Natural killer cell (primary cell): Measurements from ENCODE around the gene CPNE6. TPM values are rescaled to one million over a fixed set of nuclear protein-coding genes. Genes with fewer than 3 reads are reported as not detected.
"Not testable (repeated sequence)": the region's sequence is repeated elsewhere in the genome, so short reads cannot be mapped to it uniquely, and the experiment has no call there.

Source experiments
- ATAC-seq, 3 donors: fragments of 150-1000 bp in 2 of 3; fragments of 200-7000 bp in 1 of 3; cut with Tn5 transposase; 1 replicate in 1 of 3; 2 replicates in 2 of 3; pipeline ENCODE4 v1.10.0; 2021; ENCODE audit warnings: mild to moderate bottlenecking in 2 of 3, moderate library complexity in 2 of 3
- DNase-seq, 2 donors: peaks; one replicate each; pipeline versions ENCODE4 v3.0.0 to v3.0.0-alpha.2; 2013 to 2021; ENCODE audit warnings: mixed read lengths in 1 of 2
- H3K27ac ChIP-seq: one replicate; pipeline ENCODE4 v1.5.1; 2013; ENCODE audit warnings: mild to moderate bottlenecking, low read length
- H3K27me3 ChIP-seq: one replicate; pipeline ENCODE4 v1.6.1; 2013; ENCODE audit warnings: low read length; ENCODE audit not compliant: control insufficient read depth, insufficient read depth
- H3K36me3 ChIP-seq: one replicate; pipeline ENCODE4 v1.6.1; 2013; ENCODE audit warnings: low read length; ENCODE audit not compliant: control insufficient read depth, insufficient read depth
- H3K4me1 ChIP-seq: one replicate; pipeline ENCODE4 v1.6.1; 2013; ENCODE audit warnings: low read length; ENCODE audit not compliant: control insufficient read depth, insufficient read depth
- H3K4me3 ChIP-seq: one replicate; pipeline ENCODE4 v1.5.1; 2013; ENCODE audit warnings: low read length
- H3K9me3 ChIP-seq: one replicate; pipeline ENCODE4 v1.6.1; 2013; ENCODE audit warnings: low read length; ENCODE audit not compliant: control insufficient read depth, insufficient read depth
- H3K27ac Mint-ChIP-seq, 2 donors: one replicate each; pipeline ENCODE4 v1.8.0; 2022; ENCODE audit warnings: mild to moderate bottlenecking in 2 of 2, mixed read lengths in 2 of 2, moderate library complexity in 1 of 2
- H3K27me3 Mint-ChIP-seq, 2 donors: one replicate each; pipeline ENCODE4 v1.8.0; 2022; ENCODE audit warnings: low read depth in 2 of 2, mixed read lengths in 2 of 2
- H3K36me3 Mint-ChIP-seq: one replicate; pipeline ENCODE4 v1.8.0; 2022; ENCODE audit warnings: mixed read lengths
- H3K4me1 Mint-ChIP-seq, 2 donors: one replicate each; pipeline ENCODE4 v1.8.0; 2022; ENCODE audit warnings: mixed read lengths in 2 of 2
- H3K4me3 Mint-ChIP-seq: one replicate; pipeline ENCODE4 v1.8.0; 2022; ENCODE audit warnings: mild to moderate bottlenecking, moderate library complexity, mixed read lengths
- H3K9me3 Mint-ChIP-seq, 2 donors: one replicate each; pipeline ENCODE4 v1.8.0; 2022; ENCODE audit warnings: mixed read lengths in 2 of 2
- WGBS: methylation state at CpG from one replicate; pipeline ENCODE4 v1.1.7; 2013; ENCODE audit warnings: missing lambda C conversion rate; ENCODE audit not compliant: insufficient coverage; 5-methylcytosine and 5-hydroxymethylcytosine counted together
- intact Hi-C: fragments of 100-400 bp; cut with micrococcal nuclease; formaldehyde crosslinking; loops from one replicate; pipeline ENCODE4 v1.14.2; 2022
- total RNA-seq, 4 donors: library from RNA; stranded (reverse); fragments of 120-200 nt in 1 of 4; gene quantifications; one replicate each; pipeline versions ENCODE4 v1.2.3 to v1.2.4, GENCODE V29; 2013 to 2022
- TF ChIP-seq, protein P1 (sequence below): fragments of 200-600 bp; IDR thresholded peaks from one replicate; pipeline ENCODE4 v1.8.0; 2022; ENCODE audit warnings: antibody characterized with exemption

The CPNE6 gene
- total RNA-seq, 3 donors from 2014 or later (not counting 1 experiment from before 2014, with no cell fraction given), result not detected

DNA sequence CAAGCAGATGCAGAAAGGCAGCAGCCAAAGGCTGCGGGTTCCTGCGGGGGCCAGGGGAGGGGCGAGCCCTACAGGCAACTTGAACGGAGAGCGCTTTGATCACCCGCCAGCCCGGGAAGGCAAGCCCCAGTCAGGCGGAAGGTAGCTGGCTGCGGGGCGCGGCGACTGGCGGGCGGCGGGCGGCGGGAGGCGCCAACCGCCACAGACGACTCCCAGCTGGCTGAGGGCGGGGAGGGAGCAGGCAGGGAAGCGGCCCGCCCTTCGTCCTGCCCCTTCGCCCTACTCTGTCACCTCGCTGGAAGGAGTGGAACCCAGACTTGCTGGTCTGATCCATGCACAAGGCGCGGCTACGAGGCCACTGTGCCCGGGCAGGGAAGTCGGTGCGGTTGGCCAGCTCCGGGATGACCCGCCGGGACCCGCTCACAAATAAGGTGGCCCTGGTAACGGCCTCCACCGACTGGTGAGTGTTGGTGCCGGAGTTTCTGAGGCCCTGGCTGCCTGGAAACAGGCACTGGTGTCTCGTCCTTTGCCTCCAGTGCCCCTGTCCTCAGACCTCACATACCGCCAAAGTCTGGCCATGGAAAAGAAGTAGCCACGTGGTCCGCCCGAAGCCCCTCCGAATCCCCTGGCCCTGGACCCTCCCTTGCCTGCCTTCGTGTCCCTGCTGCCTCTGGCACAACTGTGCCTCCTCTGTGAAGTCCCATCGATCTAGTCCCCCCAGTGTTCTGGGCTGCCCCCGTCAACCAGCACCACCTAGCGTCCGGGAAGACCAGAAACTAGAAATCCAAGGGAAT, 35.0 kb upstream of the CPNE6 start:
- Mint-ChIP-seq H3K36me3 (no peaks in the 10 kb centered on the region), H3K4me3 (peak overlapping the region; percentile 90), H3K27ac (peak overlapping the region; percentile 69 to 95), H3K9me3 (no peaks in the 10 kb centered on the region), H3K27me3 (no peaks in the 10 kb centered on the region), H3K4me1 (peaks cover 9 to 19% of the 10 kb centered on the region in 2 donors)
- Histone ChIP-seq H3K9me3 (peaks cover 10% of the 10 kb centered on the region), H3K36me3 (no peaks in the 10 kb centered on the region), H3K4me3 (peak overlapping the region; percentile 62), H3K4me1 (peaks cover 4% of the 10 kb centered on the region), H3K27me3 (no peaks in the 10 kb centered on the region), H3K27ac (peak overlapping the region; percentile 65)
- under 1% methylated on average over 50 of the region's 50 CpGs for WGBS
- ATAC-seq, result peak; percentile 82 to 90 (median 85)
- peak; percentile 49 to 78 for DNase-seq
- intact Hi-C loops, result loop anchor here (1.0 kb wide), 1 partner anchor 22 kb away; no protein-coding TSS in a partner anchor
- TF ChIP-seq, protein P1, sequence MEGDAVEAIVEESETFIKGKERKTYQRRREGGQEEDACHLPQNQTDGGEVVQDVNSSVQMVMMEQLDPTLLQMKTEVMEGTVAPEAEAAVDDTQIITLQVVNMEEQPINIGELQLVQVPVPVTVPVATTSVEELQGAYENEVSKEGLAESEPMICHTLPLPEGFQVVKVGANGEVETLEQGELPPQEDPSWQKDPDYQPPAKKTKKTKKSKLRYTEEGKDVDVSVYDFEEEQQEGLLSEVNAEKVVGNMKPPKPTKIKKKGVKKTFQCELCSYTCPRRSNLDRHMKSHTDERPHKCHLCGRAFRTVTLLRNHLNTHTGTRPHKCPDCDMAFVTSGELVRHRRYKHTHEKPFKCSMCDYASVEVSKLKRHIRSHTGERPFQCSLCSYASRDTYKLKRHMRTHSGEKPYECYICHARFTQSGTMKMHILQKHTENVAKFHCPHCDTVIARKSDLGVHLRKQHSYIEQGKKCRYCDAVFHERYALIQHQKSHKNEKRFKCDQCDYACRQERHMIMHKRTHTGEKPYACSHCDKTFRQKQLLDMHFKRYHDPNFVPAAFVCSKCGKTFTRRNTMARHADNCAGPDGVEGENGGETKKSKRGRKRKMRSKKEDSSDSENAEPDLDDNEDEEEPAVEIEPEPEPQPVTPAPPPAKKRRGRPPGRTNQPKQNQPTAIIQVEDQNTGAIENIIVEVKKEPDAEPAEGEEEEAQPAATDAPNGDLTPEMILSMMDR, result peak; percentile 59

DNA sequence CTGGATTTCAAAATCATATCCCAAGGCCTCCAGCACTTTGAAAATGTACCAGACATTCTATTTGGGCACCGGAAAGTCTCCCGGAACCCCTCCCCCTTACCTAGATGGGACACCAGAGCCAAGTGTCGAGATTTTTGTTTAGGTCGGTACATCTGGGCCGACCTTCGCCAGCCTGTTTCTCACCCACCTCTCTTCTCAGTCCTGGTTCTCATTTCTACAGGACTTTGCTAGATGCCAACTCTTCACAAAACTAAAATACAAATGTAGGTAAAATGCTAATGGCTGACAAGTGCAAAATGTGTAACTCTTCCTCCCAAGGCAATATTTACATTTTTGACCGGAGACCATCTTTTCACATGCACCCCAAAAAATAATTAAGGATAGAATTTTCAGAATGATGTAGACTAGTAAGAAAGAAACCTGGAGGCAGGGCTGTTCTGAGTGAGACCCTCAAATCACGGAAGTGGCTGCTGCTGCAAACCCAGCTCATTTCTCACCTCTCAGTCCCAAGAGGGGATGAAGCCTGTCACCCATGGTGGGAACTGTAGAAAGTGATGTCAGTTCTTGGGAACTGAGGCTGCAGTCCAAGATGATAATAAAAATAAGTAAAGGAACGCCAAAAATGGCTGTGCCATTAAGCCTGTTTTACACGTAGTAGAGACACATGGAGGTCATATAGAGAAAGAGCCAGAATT, 34.3 kb upstream of the CPNE6 start:
- H3K4me1 ChIP-seq, H3K27me3 ChIP-seq, H3K36me3 ChIP-seq, H3K27me3 Mint-ChIP-seq, H3K9me3 ChIP-seq, H3K27ac ChIP-seq, H3K9me3 Mint-ChIP-seq, DNase-seq, H3K36me3 Mint-ChIP-seq: not testable (repeated sequence)
- peaks cover 9 to 19% of the 10 kb centered on the region in 2 donors for H3K4me1 Mint-ChIP-seq
- TF ChIP-seq, protein P1, result peak; percentile 3
- peak overlapping the region; percentile 69 to 95 for H3K27ac Mint-ChIP-seq
- H3K4me3 ChIP-seq, result peak overlapping the region; percentile 62
- H3K4me3 Mint-ChIP-seq, result peak overlapping the region; percentile 90
- ATAC-seq, result peak in 1 of 3 donors; percentile 6
- WGBS, result 38% methylated on average over 8 of the region's 10 CpGs
- intact Hi-C loops, result loop anchor here (1.0 kb wide), 1 partner anchor 23 kb away; no protein-coding TSS in a partner anchor

DNA sequence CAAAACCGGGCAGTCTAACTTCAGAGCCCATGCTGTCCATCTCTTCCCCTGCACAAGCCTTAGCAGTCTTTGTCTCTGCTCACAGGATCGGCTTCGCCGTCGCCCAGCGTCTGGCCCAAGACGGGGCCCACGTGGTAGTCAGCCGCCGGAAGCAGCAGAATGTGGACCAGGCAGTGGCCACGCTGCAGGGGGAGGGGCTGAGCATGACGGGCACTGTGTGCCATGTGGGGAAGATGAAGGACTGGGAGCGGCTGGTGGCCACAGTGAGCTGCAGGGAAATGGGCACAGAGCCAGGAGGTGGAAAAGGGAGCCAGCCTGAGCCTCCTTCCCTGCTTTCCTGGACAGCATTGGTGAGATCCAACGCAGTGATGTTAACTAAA, 33.7 kb upstream of the CPNE6 start:
- Histone ChIP-seq H3K36me3 (no peaks in the 10 kb centered on the region), H3K4me1 (peaks cover 4% of the 10 kb centered on the region), H3K27me3 (no peaks in the 10 kb centered on the region), H3K27ac (no peak overlapping the region), H3K9me3 (peaks cover 4% of the 10 kb centered on the region), H3K4me3 (no peak overlapping the region)
- H3K4me3 Mint-ChIP-seq, result no peak overlapping the region
- WGBS, result 92% methylated on average over 14 of the region's 14 CpGs
- TF ChIP-seq, protein P1, result no peak
- ATAC-seq (no peak), DNase-seq (peak in 1 of 2 donors; percentile 1)
- H3K27ac Mint-ChIP-seq, result no peak overlapping the region
- no peaks in the 10 kb centered on the region for H3K9me3 Mint-ChIP-seq
- H3K27me3 Mint-ChIP-seq, result peaks cover 0 to under 1% of the 10 kb centered on the region in 2 donors
- H3K4me1 Mint-ChIP-seq, result peaks cover 9 to 19% of the 10 kb centered on the region in 2 donors
- intact Hi-C loops, result no loop called here
- no peaks in the 10 kb centered on the region for H3K36me3 Mint-ChIP-seq
